ENCODE data around the gene MEGF9.

DNA sequence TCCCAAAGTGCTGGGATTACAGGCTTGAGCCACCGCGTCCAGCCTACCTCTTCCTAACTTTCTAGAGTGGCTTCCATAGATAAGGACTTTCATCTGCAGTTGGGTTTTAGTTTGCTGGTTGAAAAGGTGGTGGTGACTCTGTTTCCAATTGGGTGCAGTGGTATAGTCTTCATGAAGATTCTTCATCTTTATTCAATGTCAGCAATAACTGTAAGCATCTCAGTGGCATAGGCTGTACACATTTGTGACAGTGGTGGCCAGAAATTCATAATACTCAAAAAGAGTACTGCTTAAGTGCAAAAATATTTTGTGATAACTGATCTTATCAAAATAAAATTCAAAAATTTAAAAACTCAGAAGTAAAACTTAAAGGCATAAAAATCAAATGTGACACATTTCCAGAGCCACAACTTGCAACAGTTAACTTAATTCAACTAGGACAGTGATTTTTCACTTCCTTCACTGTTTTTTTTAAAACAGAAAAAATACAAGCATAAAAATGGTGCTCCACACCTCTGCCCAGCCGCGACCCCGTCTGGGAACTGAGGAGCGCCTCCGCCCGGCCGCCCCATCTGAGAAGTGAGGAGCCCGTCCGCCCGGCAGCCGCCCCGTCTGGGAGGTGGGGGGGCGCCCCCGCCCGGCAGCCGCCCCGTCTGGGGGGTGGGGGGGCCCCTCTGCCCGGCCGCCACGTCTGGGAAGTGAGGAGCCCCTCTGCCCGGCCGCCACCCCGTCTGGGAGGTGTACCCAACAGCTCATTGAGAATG lies 77.9 kb downstream of the MEGF9 start:
- TF ChIP-seq, protein P1, sequence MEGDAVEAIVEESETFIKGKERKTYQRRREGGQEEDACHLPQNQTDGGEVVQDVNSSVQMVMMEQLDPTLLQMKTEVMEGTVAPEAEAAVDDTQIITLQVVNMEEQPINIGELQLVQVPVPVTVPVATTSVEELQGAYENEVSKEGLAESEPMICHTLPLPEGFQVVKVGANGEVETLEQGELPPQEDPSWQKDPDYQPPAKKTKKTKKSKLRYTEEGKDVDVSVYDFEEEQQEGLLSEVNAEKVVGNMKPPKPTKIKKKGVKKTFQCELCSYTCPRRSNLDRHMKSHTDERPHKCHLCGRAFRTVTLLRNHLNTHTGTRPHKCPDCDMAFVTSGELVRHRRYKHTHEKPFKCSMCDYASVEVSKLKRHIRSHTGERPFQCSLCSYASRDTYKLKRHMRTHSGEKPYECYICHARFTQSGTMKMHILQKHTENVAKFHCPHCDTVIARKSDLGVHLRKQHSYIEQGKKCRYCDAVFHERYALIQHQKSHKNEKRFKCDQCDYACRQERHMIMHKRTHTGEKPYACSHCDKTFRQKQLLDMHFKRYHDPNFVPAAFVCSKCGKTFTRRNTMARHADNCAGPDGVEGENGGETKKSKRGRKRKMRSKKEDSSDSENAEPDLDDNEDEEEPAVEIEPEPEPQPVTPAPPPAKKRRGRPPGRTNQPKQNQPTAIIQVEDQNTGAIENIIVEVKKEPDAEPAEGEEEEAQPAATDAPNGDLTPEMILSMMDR (IDR thresholded peaks at IDR 0.05): no peak
- TF ChIP-seq POLR2A (IDR thresholded peaks at IDR 0.05) (no peak), POLR2AphosphoS5 (IDR thresholded peaks at IDR 0.05) (no peak)

Data from sigmoid colon (tissue), 4 donors.